Adrenal gland (tissue), 5 donors: ENCODE measurements around the gene DUOXA1.

Source experiments
- CTCF ChIP-seq, 6 experiments: fragments of 450-650 bp in 4 of 6; fragments of 200-600 bp in 2 of 6; sonication (generic) in 1 of 6; IDR thresholded peaks; 1 replicate in 5 of 6; 2 replicates in 1 of 6; pipeline versions ENCODE4 v1.5.1 to v1.8.0; 2016 to 2021; ENCODE audit warnings: antibody characterized with exemption in 6 of 6, mild to moderate bottlenecking in 2 of 6, moderate library complexity in 1 of 6
- POLR2A ChIP-seq, 2 donors: fragments of 450-650 bp; IDR thresholded peaks; one replicate each; pipeline ENCODE4 v1.6.1; 2017; ENCODE audit warnings: antibody characterized with exemption in 2 of 2, mild to moderate bottlenecking in 2 of 2, moderate library complexity in 1 of 2
- donor health status: DM: no; HTN: no; CAD: no.

GRCh38 chr15:45136378-45136764 is 6.7 kb upstream of the DUOXA1 start:
- no peak for TF ChIP-seq POLR2A (IDR thresholded peaks at IDR 0.05)
- no peak for TF ChIP-seq CTCF (IDR thresholded peaks at IDR 0.05)
